NCI-H2227 (cell line): Measurements from ENCODE around the gene MRGPRE.
"Not testable (repeated sequence)": the region's sequence is repeated elsewhere in the genome, so short reads cannot be mapped to it uniquely, and the experiment has no call there.

ENCODE experiments used
- DNase-seq: peaks from one replicate; lab custom pipeline; 2025; ENCODE audit not compliant: unreplicated experiment; lab: John Stamatoyannopoulos, UW

Gene MRGPRE, protein sequence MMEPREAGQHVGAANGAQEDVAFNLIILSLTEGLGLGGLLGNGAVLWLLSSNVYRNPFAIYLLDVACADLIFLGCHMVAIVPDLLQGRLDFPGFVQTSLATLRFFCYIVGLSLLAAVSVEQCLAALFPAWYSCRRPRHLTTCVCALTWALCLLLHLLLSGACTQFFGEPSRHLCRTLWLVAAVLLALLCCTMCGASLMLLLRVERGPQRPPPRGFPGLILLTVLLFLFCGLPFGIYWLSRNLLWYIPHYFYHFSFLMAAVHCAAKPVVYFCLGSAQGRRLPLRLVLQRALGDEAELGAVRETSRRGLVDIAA

DNA sequence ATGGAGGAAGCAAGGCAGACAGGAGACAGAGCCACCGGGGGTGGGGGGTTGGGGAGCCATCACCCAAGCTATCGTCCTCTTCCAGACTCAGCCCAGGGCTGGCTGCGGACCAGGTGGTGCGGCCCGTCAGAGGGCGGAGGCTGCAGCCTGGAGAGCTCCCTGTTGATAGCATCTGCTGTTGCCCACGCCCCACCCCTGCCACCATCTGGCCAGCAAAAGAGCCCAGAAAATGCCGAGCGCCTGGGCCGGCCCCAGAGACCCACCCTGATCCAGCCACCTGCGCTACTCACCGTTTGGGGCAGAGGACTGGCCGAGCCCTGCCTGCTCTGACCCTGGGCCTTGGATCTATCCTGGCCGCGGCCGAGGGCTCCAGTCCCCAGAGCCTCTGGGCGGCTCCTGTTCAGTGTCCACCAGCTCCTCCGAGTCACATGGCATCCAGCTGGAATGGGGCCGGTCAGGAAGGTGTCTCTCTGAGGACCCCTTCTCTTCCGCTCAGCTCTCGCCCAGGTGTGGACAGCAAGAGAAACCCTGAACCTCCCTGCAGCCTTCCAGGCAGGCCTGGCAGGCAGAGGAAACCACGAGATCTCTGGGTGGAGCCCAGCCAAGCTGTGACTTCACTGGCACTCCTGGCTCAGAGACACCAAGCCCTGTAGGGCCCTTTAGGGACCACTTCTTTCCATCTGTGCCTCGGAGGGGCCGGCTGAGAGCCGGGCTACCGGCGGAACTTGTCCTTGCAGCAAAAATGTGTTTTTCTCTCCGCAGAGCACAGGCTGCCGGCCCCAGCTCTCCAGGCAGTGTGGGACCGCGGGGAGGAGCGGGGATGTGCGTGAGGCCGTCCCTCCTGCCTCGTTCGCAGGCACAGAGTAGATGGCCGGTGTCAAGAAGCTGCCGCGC, at the start of gene MRGPRE:
TSS of gene MRGPRE (minus strand) at position 567 of the 894 bp plus-strand sequence. CDS start 3,618 bp downstream, outside the sequence.
- DNase-seq: no peak

DNA sequence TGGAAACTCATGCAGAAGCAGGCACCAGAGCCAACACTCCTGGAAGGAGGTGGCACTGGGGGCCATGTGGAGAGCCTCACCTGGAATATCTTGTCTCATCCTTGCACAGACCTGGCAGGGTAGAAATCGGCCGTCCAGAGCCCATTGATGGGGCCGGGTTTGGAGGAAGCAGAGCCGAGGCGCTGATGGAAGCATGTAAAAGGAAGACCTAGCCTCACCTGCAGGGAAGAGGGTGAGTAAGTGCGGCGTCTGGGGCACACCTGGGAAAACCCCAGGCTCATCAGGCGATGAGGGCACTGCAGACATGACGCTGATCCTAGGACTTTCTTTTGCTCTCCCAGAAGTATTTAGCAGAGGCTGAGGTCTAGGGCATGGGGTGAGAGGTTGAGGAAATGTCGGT, 48.9 kb upstream of the MRGPRE start:
- not testable (repeated sequence) for DNase-seq

DNA sequence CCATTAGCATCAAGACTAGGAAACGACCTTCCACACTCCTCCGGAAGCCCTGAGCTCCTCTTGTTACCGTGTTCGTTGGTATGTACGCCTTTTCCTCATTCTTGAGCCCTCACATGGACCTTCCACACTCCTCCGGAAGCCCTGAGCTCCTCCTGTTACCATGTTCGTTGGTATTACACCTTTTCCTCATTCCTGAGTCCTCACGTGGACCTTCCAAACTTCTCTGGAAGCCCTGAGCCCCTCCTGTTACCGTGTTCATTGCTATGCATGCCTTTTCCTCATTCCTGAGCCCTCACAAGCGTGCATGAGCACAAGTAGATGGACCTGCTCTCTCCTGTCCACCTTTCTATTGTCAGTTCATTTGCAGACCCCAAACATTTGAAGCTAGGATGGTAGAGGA, 48.4 kb upstream of the MRGPRE start:
- DNase-seq: not testable (repeated sequence)

DNA sequence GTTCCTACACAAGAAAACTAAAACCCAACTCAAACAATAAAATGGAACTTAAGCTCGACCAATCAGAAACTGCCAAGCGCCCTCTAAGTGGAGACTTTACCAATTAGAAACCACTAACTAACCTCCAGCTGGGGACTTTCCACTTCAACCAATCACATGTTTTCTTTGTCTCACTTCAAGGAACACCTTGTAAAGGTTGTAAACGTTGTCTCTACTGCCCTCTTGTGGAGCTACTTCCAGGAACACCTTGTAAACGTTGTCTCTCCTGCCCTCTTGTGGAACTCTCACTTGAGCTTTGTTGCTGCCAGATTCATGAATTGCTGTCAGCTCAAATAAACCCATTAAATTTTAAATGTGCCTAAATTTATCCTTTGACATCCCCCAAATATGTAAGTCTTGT, 46.7 kb upstream of the MRGPRE start:
- not testable (repeated sequence) for DNase-seq

DNA sequence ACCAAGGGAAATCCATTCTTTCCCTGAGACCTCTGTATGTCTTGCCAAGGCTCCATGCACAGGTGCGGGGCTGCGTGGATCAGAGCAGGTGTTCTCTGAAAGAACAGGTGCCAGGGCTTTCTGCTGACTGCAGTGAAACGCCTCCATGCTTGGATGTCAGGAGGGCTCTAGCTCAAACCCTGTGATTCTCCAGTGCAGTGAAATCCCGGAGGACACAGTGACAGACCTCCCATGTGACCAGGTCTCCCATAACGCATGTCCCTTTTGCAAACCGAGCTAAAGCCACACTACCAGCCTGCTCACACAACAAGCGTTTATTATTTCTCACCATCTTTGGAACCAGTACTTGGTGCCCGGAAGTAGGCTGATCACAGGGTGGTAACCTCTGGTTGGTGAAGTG, 41.4 kb upstream of the MRGPRE start:
- not testable (repeated sequence) for DNase-seq

DNA sequence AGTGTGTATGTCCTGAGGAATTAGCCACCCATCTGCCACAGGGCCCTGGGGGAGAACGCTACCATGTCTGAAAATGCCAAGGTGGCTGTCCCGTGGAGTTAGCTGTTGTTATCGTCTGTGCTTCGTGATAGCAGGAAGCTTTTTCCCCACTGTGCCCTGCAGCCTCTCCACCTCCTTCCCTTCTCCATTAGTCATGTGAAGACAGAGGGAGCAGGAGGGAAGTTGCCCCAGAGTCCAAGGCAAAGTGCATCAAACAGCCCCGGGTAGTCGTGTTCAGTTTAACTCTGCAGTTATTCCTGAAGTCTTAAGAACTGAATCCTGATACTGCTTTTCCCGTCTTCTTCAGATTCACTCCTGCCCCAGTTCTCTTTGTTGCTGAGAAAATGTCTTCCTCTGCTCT, 30.3 kb upstream of the MRGPRE start:
- not testable (repeated sequence) for DNase-seq

DNA sequence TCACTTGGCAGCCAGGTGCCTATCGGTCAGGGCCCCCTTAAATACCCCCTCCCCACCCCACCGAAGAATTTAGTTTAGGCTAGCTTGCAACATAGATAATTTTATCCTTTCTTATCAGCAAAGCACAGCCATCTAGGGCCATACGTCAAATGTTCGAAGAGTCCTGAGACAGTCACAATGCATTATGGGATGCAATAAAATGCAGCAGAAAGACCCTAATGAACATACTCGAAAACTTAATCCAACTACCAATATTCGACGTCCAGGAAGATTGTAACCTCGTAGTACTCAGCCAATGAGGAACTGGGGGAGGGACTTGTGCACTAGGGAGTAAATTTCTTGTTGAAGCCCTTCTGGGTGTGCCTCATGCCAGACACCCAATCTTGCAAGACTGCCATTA, 29.6 kb upstream of the MRGPRE start:
- DNase-seq: not testable (repeated sequence)

DNA sequence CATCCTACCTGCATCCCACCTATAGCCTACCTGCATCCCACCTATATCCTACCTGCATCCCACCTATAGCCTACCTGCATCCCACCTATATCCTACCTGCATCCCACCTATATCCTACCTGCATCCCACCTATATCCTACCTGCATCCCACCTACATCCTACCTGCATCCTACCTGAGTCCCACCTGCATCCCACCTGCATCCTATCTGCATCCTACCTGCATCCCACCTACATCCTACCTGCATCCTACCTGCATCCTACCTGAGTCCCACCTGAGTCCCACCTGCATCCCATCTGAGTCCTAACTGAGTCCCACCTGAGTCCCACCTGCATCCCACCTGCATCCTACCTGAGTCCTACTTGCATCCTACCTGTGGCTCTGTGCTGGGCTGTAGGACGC, 25.3 kb upstream of the MRGPRE start:
- DNase-seq: not testable (repeated sequence)

DNA sequence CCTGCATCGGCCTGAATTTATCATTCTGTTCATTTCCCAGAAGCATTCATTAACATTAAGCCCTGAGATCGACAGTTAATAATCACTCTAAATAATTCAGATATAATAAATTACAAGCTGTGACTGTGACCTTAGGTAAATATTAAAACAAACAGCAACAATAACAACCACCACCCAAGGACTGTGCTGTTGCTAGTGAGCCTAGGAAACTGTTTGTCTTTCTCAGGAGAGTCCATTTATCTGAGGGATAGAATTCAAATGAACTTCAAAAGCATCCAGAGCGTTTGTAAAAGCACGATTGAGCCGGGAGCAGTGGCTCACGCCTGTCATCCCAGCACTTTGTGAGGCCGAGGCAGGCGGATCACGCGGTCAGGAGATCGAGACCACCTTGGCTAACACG, 23.0 kb upstream of the MRGPRE start:
- DNase-seq: not testable (repeated sequence)

DNA sequence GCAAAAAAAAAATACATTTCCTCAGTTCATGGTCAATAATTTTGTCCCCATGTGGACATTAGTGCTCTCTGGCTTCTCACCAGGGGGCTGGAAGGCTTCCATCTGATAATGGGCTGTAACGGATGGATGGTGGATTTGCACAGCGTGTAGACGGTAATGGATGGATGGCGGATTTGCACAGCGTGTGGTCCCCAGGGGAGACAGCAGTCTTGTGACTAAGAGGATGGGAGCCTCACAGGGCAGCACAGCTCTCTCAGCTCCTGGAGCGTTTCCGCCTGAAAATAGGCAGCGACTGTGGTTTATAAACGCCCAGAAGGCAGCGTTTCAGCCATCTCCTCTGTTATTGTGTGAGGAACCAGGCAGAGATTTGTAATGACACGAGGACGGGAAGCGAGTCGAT, 22.6 kb upstream of the MRGPRE start:
- not testable (repeated sequence) for DNase-seq

DNA sequence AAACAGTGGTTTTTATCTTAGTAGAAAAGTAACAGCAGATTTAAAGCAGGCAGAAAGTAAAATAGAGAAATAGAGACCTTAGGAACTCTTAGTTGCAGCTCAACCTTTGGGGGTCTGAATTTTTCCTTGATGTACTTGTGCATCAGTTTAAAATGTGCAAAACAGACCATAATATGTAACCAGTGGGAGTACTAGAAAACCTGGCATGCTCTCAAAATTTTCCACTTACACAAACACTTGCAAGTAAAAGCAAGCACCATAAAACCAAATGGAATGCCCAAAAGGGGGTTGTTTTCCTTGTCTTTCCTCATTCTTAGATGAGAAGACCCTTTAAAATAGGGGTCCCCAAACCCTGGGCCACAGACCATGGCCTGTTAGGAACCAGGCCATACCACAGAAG, 12.9 kb upstream of the MRGPRE start:
- DNase-seq: no peak

DNA sequence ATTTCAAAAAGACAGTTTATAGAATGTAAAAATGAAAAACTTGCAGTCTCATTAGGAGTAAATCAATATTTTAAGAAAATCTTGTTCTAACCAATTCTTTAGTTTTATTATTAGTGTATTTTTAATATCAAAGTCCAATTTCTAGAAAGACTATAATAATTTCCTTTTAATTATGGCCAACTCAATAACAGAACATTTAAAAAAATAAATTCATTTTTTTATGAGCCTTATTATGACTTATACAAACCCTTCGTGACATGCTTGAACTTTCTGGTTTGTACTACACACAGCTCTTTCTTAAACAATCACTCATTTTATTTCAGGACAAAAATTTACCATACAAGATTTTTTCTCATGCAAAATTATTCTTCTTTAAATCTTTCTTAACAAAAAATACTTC, 11.7 kb upstream of the MRGPRE start:
- no peak for DNase-seq

DNA sequence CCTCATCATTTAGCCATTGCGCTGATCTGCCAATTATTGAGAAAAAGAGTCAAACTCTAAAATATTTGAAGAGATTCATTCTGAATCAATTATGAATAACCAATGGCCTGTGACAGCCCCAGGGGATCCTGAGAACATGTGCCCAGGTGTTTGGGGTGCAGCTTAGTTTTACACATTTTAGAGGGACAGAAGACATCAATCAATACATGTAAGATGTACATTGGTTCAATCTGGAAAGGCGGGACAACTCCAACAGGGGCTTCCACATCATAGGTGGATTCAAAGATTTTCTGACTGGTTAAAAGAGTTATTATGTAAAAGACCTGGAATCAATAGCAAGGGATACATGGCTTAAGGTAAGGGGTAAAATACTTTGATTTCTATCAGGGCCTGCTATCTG, 4.9 kb upstream of the MRGPRE start:
- DNase-seq: no peak

DNA sequence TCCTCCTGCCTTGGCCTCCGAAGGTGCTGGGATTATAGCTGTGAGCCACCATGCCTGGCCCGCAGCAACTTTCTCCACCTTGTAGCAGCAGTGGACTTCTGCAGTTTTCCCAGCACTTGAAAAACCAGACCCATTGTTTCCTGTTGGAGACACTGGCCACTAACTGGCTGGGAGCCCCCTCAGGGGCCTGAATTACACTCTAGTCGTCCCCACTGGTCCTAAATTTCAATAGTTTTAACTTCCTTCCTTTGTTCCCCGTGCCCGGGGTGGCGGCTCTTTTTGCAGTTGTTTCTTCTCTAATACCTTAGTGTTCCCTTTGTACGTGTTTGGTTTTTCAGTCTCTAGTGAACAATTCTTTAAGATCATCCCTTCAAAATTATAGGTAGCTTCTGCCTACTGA, 2.6 kb upstream of the MRGPRE start:
- no peak for DNase-seq

DNA sequence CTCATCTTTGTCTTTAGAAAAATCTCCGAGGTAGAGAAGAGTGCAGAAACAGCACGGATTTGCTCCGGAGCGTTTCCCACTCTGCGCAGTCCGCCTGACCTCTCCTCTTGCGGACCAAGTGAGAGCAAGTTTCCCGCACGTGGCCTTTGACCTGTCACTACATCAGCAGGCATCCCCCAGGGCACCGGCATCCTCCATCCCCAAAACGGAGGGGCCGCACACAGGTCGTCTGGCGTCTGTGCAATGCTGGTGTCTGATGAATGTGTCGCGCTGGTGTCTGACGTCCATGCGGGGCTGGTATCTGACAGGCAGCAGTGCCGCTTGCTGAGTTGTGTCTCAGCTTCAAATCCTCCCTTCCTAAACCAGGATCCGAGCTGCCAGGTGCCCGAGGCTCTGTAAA, 739 bp upstream of the MRGPRE start:
- DNase-seq: no peak

DNA sequence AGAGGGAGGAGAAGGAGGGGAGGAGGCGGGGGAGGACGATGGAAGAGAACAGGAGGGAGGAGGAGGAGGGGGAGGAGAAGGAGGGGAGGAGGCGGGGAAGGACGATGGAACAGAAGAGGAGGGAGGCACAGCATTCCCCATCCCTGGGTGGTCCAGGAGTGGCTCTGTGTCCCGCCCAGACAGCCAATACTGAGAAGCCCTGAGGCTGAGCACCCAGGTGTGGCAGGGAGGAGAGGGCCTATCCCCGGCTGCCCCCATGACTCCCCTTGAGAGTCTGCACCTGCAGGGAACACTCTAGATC, 717 bp downstream of the MRGPRE start:
- no peak for DNase-seq

DNA sequence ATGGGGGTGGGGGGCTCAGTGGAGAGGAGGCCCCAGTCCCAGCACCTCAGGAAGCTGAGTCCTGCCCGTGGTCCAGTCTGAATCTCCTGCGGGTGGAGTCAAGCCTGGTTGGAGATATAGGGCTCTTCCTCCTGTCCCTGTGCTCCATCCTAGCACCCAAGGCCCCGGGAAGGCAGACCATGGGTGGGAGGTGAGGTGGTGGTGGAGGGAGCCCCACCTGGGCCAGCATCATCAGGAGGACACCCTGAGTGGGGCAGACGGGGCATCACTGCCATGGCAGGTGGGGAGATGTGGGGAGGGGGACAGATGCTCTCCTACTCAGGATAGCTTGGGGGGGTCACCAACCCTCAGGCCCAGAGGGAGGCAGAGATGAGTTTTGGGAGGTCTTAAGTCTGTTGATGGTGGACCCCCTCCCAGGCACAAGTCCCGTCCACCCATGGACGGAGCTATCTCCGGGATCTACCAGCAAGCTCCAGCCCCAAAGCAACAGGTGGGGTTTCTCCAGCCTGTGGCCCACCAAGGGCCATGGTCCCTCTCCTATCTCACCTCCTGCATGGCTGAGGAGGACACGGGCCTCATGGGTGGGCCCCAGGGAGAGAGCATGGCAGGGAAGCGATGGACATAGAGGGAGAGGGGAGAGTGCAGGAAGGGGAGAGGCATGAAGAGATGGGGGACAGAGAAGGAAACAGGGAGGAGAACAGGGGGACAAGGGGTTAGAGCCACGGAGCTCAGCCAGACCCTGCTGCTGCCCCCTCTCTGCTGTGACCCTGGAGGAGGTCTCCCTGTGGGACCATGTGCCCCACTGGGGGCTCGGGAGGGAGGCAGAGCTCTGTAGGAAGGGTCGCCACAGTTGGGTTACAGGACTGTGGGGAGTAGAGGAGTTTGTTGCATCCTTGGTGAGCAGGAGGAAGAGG, 1.3 kb downstream of the MRGPRE start:
- DNase-seq: no peak

DNA sequence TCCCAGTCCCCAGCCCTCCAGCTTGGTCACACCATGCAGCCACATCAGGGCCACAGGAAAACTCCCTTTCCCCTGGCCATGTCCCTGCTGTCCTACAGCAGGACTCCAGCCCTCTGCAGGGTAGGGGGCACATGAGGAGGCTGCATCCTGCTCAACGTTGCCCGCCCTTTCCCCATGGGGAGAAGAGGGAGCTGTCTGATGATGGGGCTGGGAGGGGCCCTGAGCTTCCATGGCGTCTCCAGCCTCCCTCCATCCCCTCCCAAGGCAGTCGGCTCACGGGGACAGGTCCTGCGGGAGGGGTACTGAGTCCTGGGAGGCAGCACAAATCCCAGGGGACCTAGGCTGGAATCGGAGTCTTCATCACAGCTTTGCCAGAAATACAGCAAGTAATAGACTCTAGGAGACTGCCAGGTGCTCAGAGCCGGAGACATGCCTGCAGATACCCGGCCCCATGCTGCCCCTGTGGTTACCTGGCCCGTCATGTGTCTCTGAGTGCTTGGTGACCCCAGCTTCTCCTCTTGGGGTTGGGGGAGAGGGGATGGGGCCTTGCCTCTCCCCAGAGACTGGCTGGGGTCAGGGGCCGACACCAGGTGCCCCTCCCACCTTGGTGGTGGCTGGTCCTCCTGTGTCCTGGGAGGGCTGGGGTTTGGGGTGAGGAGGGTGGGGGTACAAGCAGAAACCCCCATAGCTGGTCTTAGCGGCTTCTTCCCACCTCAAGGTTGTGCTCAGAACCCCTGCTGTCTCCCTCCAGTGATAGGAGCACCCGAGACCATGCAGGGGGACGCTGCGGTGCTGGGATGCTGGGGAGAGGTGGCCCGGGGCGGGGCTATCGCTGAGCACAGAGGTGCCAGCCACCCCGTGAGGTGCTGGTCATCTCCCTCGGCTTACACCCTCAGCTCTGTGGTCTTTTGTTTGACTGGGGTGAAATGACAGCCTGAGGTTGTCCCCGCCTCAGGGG, 2.3 kb downstream of the MRGPRE start:
- DNase-seq: no peak

DNA sequence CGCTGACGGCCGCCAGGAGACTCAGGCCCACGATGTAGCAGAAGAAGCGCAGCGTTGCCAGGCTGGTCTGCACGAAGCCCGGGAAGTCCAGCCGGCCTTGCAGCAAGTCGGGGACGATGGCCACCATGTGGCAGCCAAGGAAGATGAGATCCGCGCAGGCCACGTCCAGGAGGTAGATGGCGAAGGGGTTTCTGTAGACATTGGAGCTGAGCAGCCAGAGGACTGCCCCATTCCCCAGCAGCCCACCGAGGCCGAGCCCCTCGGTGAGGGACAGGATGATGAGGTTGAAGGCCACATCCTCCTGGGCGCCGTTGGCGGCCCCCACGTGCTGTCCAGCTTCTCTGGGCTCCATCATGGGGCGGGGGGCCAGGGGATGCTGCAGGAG, 3.8 kb downstream of the MRGPRE start:
- no peak for DNase-seq
